ENCODE results near the gene NFATC4.

DNA sequence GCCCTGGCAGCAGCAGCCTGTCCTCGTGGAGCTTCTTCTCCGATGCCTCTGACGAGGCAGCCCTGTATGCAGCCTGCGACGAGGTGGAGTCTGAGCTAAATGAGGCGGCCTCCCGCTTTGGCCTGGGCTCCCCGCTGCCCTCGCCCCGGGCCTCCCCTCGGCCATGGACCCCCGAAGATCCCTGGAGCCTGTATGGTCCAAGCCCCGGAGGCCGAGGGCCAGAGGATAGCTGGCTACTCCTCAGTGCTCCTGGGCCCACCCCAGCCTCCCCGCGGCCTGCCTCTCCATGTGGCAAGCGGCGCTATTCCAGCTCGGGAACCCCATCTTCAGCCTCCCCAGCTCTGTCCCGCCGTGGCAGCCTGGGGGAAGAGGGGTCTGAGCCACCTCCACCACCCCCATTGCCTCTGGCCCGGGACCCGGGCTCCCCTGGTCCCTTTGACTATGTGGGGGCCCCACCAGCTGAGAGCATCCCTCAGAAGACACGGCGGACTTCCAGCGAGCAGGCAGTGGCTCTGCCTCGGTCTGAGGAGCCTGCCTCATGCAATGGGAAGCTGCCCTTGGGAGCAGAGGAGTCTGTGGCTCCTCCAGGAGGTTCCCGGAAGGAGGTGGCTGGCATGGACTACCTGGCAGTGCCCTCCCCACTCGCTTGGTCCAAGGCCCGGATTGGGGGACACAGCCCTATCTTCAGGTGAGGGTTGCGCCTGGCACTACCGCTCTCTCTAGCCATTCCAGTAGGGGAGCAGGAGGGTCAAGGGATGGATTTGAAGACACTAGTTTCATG, 2.1 kb downstream of the NFATC4 start:
- TF ChIP-seq POLR2A (IDR thresholded peaks at IDR 0.05), result no peak
- TF ChIP-seq, protein P1, sequence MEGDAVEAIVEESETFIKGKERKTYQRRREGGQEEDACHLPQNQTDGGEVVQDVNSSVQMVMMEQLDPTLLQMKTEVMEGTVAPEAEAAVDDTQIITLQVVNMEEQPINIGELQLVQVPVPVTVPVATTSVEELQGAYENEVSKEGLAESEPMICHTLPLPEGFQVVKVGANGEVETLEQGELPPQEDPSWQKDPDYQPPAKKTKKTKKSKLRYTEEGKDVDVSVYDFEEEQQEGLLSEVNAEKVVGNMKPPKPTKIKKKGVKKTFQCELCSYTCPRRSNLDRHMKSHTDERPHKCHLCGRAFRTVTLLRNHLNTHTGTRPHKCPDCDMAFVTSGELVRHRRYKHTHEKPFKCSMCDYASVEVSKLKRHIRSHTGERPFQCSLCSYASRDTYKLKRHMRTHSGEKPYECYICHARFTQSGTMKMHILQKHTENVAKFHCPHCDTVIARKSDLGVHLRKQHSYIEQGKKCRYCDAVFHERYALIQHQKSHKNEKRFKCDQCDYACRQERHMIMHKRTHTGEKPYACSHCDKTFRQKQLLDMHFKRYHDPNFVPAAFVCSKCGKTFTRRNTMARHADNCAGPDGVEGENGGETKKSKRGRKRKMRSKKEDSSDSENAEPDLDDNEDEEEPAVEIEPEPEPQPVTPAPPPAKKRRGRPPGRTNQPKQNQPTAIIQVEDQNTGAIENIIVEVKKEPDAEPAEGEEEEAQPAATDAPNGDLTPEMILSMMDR (IDR thresholded peaks at IDR 0.05), result no peak
